Memory B cell (primary cell): ENCODE results near the gene SAA2.
"Not testable (repeated sequence)": the region's sequence is repeated elsewhere in the genome, so short reads cannot be mapped to it uniquely, and the experiment has no call there.

Experiments used
- ATAC-seq: fragments of 150-1000 bp; cut with Tn5 transposase; 2 replicates; pipeline ENCODE4 v1.10.0; 2021; ENCODE audit warnings: low read depth, mild to moderate bottlenecking, moderate library complexity
- DNase-seq, 2 donors: peaks; one replicate each; pipeline ENCODE4 v3.0.0; 2022; ENCODE audit warnings: low spot score in 2 of 2
- H3K27ac Mint-ChIP-seq: one replicate; pipeline ENCODE4 v1.8.0; 2022; ENCODE audit warnings: mild to moderate bottlenecking, moderate library complexity, mixed read lengths
- H3K27me3 Mint-ChIP-seq: one replicate; pipeline ENCODE4 v1.8.0; 2022; ENCODE audit warnings: mixed read lengths
- H3K36me3 Mint-ChIP-seq: one replicate; pipeline ENCODE4 v1.8.0; 2022; ENCODE audit warnings: mild to moderate bottlenecking, mixed read lengths
- H3K4me1 Mint-ChIP-seq: one replicate; pipeline ENCODE4 v1.8.0; 2022; ENCODE audit warnings: mixed read lengths
- H3K4me3 Mint-ChIP-seq: one replicate; pipeline ENCODE4 v1.8.0; 2022; ENCODE audit warnings: mild to moderate bottlenecking, moderate library complexity, mixed read lengths
- H3K9me3 Mint-ChIP-seq: one replicate; pipeline ENCODE4 v1.8.0; 2022; ENCODE audit warnings: mixed read lengths

SAA2 gene

GRCh38 chr11:18264677-18265555 is 16.4 kb upstream of the SAA2 start:
- peaks cover 2% of the 10 kb centered on the region for H3K9me3 Mint-ChIP-seq
- H3K27me3 Mint-ChIP-seq: no peaks in the 10 kb centered on the region
- H3K27ac Mint-ChIP-seq: peak overlapping the region; percentile 90
- H3K4me1 Mint-ChIP-seq: peaks cover 27% of the 10 kb centered on the region
- no peak overlapping the region for H3K4me3 Mint-ChIP-seq
- DNase-seq: no peak
- H3K36me3 Mint-ChIP-seq: peaks cover 2% of the 10 kb centered on the region
- ATAC-seq: no peak

GRCh38 chr11:18264035-18264434 is 15.6 kb upstream of the SAA2 start:
- ATAC-seq (no peak), DNase-seq (no peak)
- H3K27ac Mint-ChIP-seq: peak overlapping the region; percentile 90
- H3K36me3 Mint-ChIP-seq: peaks cover 2% of the 10 kb centered on the region
- no peak overlapping the region for H3K4me3 Mint-ChIP-seq
- peaks cover 27% of the 10 kb centered on the region for H3K4me1 Mint-ChIP-seq
- H3K27me3 Mint-ChIP-seq: no peaks in the 10 kb centered on the region
- peaks cover 2% of the 10 kb centered on the region for H3K9me3 Mint-ChIP-seq

- H3K27ac Mint-ChIP-seq, H3K27me3 Mint-ChIP-seq, ATAC-seq, DNase-seq, H3K9me3 Mint-ChIP-seq, H3K36me3 Mint-ChIP-seq, H3K4me3 Mint-ChIP-seq: not testable (repeated sequence)
- H3K4me1 Mint-ChIP-seq: peaks cover 22% of the 10 kb centered on the region
Measured at GRCh38 chr11:18262681-18263350, 14.3 kb upstream of the SAA2 start.

- no peak for ATAC-seq
- peaks cover 19% of the 10 kb centered on the region for H3K4me1 Mint-ChIP-seq
- no peak overlapping the region for H3K27ac Mint-ChIP-seq
Measured at GRCh38 chr11:18261721-18262120, 13.3 kb upstream of the SAA2 start.

GRCh38 chr11:18259259-18259658 is 10.8 kb upstream of the SAA2 start:
- Mint-ChIP-seq H3K27me3 (peaks cover 3% of the 10 kb centered on the region), H3K4me1 (peaks cover 8% of the 10 kb centered on the region), H3K36me3 (no peaks in the 10 kb centered on the region), H3K4me3 (no peak overlapping the region), H3K9me3 (no peaks in the 10 kb centered on the region), H3K27ac (no peak overlapping the region)
- ATAC-seq (no peak), DNase-seq (no peak)

More at GRCh38 chr11:18261721-18262120, 13.3 kb upstream of the SAA2 start:
- Mint-ChIP-seq H3K27me3 (no peaks in the 10 kb centered on the region), H3K36me3 (peaks cover 2% of the 10 kb centered on the region), H3K9me3 (peaks cover 2% of the 10 kb centered on the region), H3K4me3 (no peak overlapping the region)
- no peak for DNase-seq

GRCh38 chr11:18254781-18255361 is 6.4 kb upstream of the SAA2 start:
- peaks cover 2% of the 10 kb centered on the region for H3K4me1 Mint-ChIP-seq
- ATAC-seq (no peak), DNase-seq (no peak)
- no peak overlapping the region for H3K4me3 Mint-ChIP-seq
- no peak overlapping the region for H3K27ac Mint-ChIP-seq
- peaks cover 3% of the 10 kb centered on the region for H3K27me3 Mint-ChIP-seq
- H3K9me3 Mint-ChIP-seq: no peaks in the 10 kb centered on the region
- H3K36me3 Mint-ChIP-seq: no peaks in the 10 kb centered on the region

GRCh38 chr11:18253778-18254338 is 5.4 kb upstream of the SAA2 start:
- Mint-ChIP-seq H3K4me3 (no peak overlapping the region), H3K9me3 (no peaks in the 10 kb centered on the region), H3K36me3 (no peaks in the 10 kb centered on the region), H3K4me1 (peaks cover 2% of the 10 kb centered on the region), H3K27me3 (peaks cover 3% of the 10 kb centered on the region), H3K27ac (no peak overlapping the region)
- DNase-seq: no peak
- ATAC-seq: no peak

GRCh38 chr11:18253233-18253632 is 4.8 kb upstream of the SAA2 start:
- DNase-seq: no peak
- ATAC-seq: no peak
- no peak overlapping the region for H3K27ac Mint-ChIP-seq
- peaks cover 2% of the 10 kb centered on the region for H3K4me1 Mint-ChIP-seq
- no peak overlapping the region for H3K4me3 Mint-ChIP-seq
- peaks cover 3% of the 10 kb centered on the region for H3K27me3 Mint-ChIP-seq
- no peaks in the 10 kb centered on the region for H3K36me3 Mint-ChIP-seq
- no peaks in the 10 kb centered on the region for H3K9me3 Mint-ChIP-seq

GRCh38 chr11:18247191-18247581 is 1.3 kb downstream of the SAA2 start:
- Mint-ChIP-seq H3K4me1 (peaks cover 14% of the 10 kb centered on the region), H3K4me3 (peak overlapping the region; percentile 84), H3K27ac (peak overlapping the region; percentile 79)
- not testable (repeated sequence) for DNase-seq, H3K36me3 Mint-ChIP-seq, H3K27me3 Mint-ChIP-seq, ATAC-seq, H3K9me3 Mint-ChIP-seq

GRCh38 chr11:18246379-18247190 is 1.9 kb downstream of the SAA2 start:
- DNase-seq: peak in 1 of 2 donors; percentile 16
- Mint-ChIP-seq H3K27ac (peak overlapping the region; percentile 79), H3K4me1 (peaks cover 14% of the 10 kb centered on the region), H3K4me3 (peak overlapping the region; percentile 84)
- ATAC-seq: peak; percentile 87
- not testable (repeated sequence) for H3K9me3 Mint-ChIP-seq, H3K36me3 Mint-ChIP-seq, H3K27me3 Mint-ChIP-seq

GRCh38 chr11:18245396-18245795 is 3.1 kb downstream of the SAA2 start:
- H3K27ac Mint-ChIP-seq: peak overlapping the region; percentile 2
- DNase-seq: no peak
- no peaks in the 10 kb centered on the region for H3K27me3 Mint-ChIP-seq

GRCh38 chr11:18243783-18244362 is 4.6 kb downstream of the SAA2 start:
- Mint-ChIP-seq H3K4me3 (no peak overlapping the region), H3K27me3 (peaks cover 6% of the 10 kb centered on the region), H3K27ac (no peak overlapping the region), H3K36me3 (peaks cover 5% of the 10 kb centered on the region), H3K9me3 (peaks cover 4% of the 10 kb centered on the region), H3K4me1 (peaks cover 14% of the 10 kb centered on the region)
- peak; percentile 62 to 63 for DNase-seq
- peak; percentile 13 for ATAC-seq

More at GRCh38 chr11:18245396-18245795, 3.1 kb downstream of the SAA2 start:
- no peak for ATAC-seq
- Mint-ChIP-seq H3K4me1 (peaks cover 14% of the 10 kb centered on the region), H3K4me3 (no peak overlapping the region), H3K9me3 (peaks cover 4% of the 10 kb centered on the region), H3K36me3 (peaks cover 2% of the 10 kb centered on the region)

- Mint-ChIP-seq H3K27me3 (peaks cover 6% of the 10 kb centered on the region), H3K9me3 (peaks cover 4% of the 10 kb centered on the region), H3K4me3 (no peak overlapping the region), H3K27ac (no peak overlapping the region), H3K36me3 (peaks cover 5% of the 10 kb centered on the region), H3K4me1 (peaks cover 4% of the 10 kb centered on the region)
- ATAC-seq (no peak), DNase-seq (no peak)
Measured at GRCh38 chr11:18239655-18240054, 8.8 kb downstream of the SAA2 start.
